SK-N-MC (cell line): Measurements from ENCODE around the gene TRAPPC5.

ENCODE experiments used
- DNase-seq: peaks from one replicate; pipeline ENCODE4 v3.0.0-alpha.2; 2011; ENCODE audit warnings: low read depth, low spot score
- H3K27ac ChIP-seq: fragments of 200-600 bp; sonication (generic); 2 replicates; pipeline ENCODE4 v1.5.1; 2016; ENCODE audit warnings: mixed run types
- H3K36me3 ChIP-seq: fragments of 200-600 bp; sonication (generic); 2 replicates; pipeline ENCODE4 v1.6.1; 2017; ENCODE audit warnings: antibody characterized with exemption, low read length, mixed read lengths; ENCODE audit not compliant: insufficient read depth
- H3K4me3 ChIP-seq: fragments of 200-600 bp; sonication (generic); 2 replicates; pipeline ENCODE4 v1.5.1; 2016
- H3K9ac ChIP-seq: fragments of 200-600 bp; sonication (generic); 2 replicates; pipeline ENCODE4 v1.8.0; 2017; ENCODE audit warnings: mixed run types, mixed read lengths; ENCODE audit not compliant: insufficient read length
- H3K9me3 ChIP-seq: fragments of 200-600 bp; sonication (generic); 2 replicates; pipeline ENCODE4 v1.6.1; 2017; ENCODE audit warnings: low read depth, mild to moderate bottlenecking, antibody characterized with exemption, low read length, moderate library complexity, mixed read lengths
- EZH2 ChIP-seq: fragments of 200-600 bp; sonication (generic); IDR thresholded peaks from one replicate; pipeline ENCODE4 v1.6.1; 2017; ENCODE audit warnings: antibody characterized with exemption
- FOXP2 ChIP-seq: optimal IDR thresholded peaks from 2 replicates; pipeline ENCODE3; 2011; ENCODE audit warnings: mild to moderate bottlenecking, moderate library complexity; ENCODE audit not compliant: insufficient read depth; ENCODE audit errors: extremely low read length, control extremely low read depth
- POLR2AphosphoS5 ChIP-seq: IDR thresholded peaks from 2 replicates; pipeline ENCODE4 v1.6.1; 2012; ENCODE audit warnings: mild to moderate bottlenecking, low read depth, low read length, borderline replicate concordance

The TRAPPC5 gene

GRCh38 chr19:7706188-7706954 lies 25.7 kb downstream of the TRAPPC5 start:
- Histone ChIP-seq H3K36me3 (no peaks in the 10 kb centered on the region), H3K9ac (no peak overlapping the region), H3K4me3 (no peak overlapping the region), H3K9me3 (no peaks in the 10 kb centered on the region), H3K27ac (no peak overlapping the region)
- DNase-seq: no peak
- TF ChIP-seq POLR2AphosphoS5 (no peak), EZH2 (no peak), FOXP2 (no peak)

GRCh38 chr19:7706955-7707456 lies 26.4 kb downstream of the TRAPPC5 start:
- Histone ChIP-seq H3K9ac (no peak overlapping the region), H3K27ac (no peak overlapping the region), H3K36me3 (no peaks in the 10 kb centered on the region), H3K4me3 (no peak overlapping the region), H3K9me3 (no peaks in the 10 kb centered on the region)
- DNase-seq: no peak
- no peak for TF ChIP-seq FOXP2
- no peak for TF ChIP-seq POLR2AphosphoS5
- no peak for TF ChIP-seq EZH2

GRCh38 chr19:7709932-7710460 lies 29.4 kb downstream of the TRAPPC5 start:
- H3K9ac ChIP-seq: no peak overlapping the region
- H3K27ac ChIP-seq: no peak overlapping the region
- TF ChIP-seq EZH2: no peak
- no peak for TF ChIP-seq POLR2AphosphoS5
- no peaks in the 10 kb centered on the region for H3K36me3 ChIP-seq
- DNase-seq: no peak
- no peaks in the 10 kb centered on the region for H3K9me3 ChIP-seq
- H3K4me3 ChIP-seq: no peak overlapping the region

- TF ChIP-seq FOXP2: no peak
- TF ChIP-seq EZH2: no peak
- no peak for TF ChIP-seq POLR2AphosphoS5
- Histone ChIP-seq H3K4me3 (no peak overlapping the region), H3K9ac (no peak overlapping the region), H3K36me3 (no peaks in the 10 kb centered on the region), H3K9me3 (no peaks in the 10 kb centered on the region), H3K27ac (no peak overlapping the region)
- DNase-seq: no peak
These were observed 30.0 kb downstream of the TRAPPC5 start for GRCh38 chr19:7710616-7711015.

- TF ChIP-seq POLR2AphosphoS5 (no peak), EZH2 (no peak), FOXP2 (no peak)
- H3K4me3 ChIP-seq: no peak overlapping the region
- H3K9ac ChIP-seq: no peak overlapping the region
- no peaks in the 10 kb centered on the region for H3K9me3 ChIP-seq
- DNase-seq: no peak
- no peak overlapping the region for H3K27ac ChIP-seq
- no peaks in the 10 kb centered on the region for H3K36me3 ChIP-seq
These were observed 35.0 kb downstream of the TRAPPC5 start for GRCh38 chr19:7715671-7716070.

GRCh38 chr19:7716762-7717161 lies 36.1 kb downstream of the TRAPPC5 start:
- no peaks in the 10 kb centered on the region for H3K36me3 ChIP-seq
- no peak for TF ChIP-seq POLR2AphosphoS5
- no peak for TF ChIP-seq EZH2
- H3K9ac ChIP-seq: no peak overlapping the region
- H3K9me3 ChIP-seq: no peaks in the 10 kb centered on the region
- no peak overlapping the region for H3K27ac ChIP-seq
- no peak overlapping the region for H3K4me3 ChIP-seq
- no peak for DNase-seq

GRCh38 chr19:7718668-7719067 lies 38.0 kb downstream of the TRAPPC5 start:
- no peak for TF ChIP-seq POLR2AphosphoS5
- TF ChIP-seq EZH2: no peak
- no peak overlapping the region for H3K4me3 ChIP-seq
- no peak overlapping the region for H3K27ac ChIP-seq
- H3K36me3 ChIP-seq: no peaks in the 10 kb centered on the region
- DNase-seq: no peak
- H3K9ac ChIP-seq: no peak overlapping the region
- no peaks in the 10 kb centered on the region for H3K9me3 ChIP-seq

GRCh38 chr19:7720351-7720750 lies 39.7 kb downstream of the TRAPPC5 start:
- H3K27ac ChIP-seq: no peak overlapping the region
- H3K4me3 ChIP-seq: no peak overlapping the region
- no peaks in the 10 kb centered on the region for H3K36me3 ChIP-seq
- H3K9me3 ChIP-seq: no peaks in the 10 kb centered on the region
- H3K9ac ChIP-seq: no peak overlapping the region
- no peak for DNase-seq
- TF ChIP-seq POLR2AphosphoS5 (no peak), FOXP2 (no peak)

GRCh38 chr19:7722231-7722651 lies 41.6 kb downstream of the TRAPPC5 start:
- Histone ChIP-seq H3K9me3 (no peaks in the 10 kb centered on the region), H3K27ac (no peak overlapping the region), H3K36me3 (no peaks in the 10 kb centered on the region), H3K9ac (no peak overlapping the region), H3K4me3 (no peak overlapping the region)
- no peak for DNase-seq
- no peak for TF ChIP-seq EZH2
- no peak for TF ChIP-seq FOXP2
- TF ChIP-seq POLR2AphosphoS5: no peak
